Stomach (tissue), 4 donors: ENCODE data around the gene IFNG-AS1.

Experiments used
- EP300 ChIP-seq: sonication (generic); formaldehyde crosslinking; IDR thresholded peaks from one replicate; pipeline ENCODE4 v1.6.1; 2017; ENCODE audit warnings: antibody characterized with exemption
- TF ChIP-seq, protein P1 (sequence below), 7 experiments: fragments of 450-650 bp in 4 of 7; fragments of 200-600 bp in 3 of 7; sonication (generic) in 3 of 7; IDR thresholded peaks; one replicate each; pipeline ENCODE4 v1.5.1; 2016 to 2019; ENCODE audit warnings: antibody characterized with exemption in 7 of 7, control low read depth in 2 of 7, mild to moderate bottlenecking in 1 of 7

- TF ChIP-seq, protein P1, sequence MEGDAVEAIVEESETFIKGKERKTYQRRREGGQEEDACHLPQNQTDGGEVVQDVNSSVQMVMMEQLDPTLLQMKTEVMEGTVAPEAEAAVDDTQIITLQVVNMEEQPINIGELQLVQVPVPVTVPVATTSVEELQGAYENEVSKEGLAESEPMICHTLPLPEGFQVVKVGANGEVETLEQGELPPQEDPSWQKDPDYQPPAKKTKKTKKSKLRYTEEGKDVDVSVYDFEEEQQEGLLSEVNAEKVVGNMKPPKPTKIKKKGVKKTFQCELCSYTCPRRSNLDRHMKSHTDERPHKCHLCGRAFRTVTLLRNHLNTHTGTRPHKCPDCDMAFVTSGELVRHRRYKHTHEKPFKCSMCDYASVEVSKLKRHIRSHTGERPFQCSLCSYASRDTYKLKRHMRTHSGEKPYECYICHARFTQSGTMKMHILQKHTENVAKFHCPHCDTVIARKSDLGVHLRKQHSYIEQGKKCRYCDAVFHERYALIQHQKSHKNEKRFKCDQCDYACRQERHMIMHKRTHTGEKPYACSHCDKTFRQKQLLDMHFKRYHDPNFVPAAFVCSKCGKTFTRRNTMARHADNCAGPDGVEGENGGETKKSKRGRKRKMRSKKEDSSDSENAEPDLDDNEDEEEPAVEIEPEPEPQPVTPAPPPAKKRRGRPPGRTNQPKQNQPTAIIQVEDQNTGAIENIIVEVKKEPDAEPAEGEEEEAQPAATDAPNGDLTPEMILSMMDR (IDR thresholded peaks at IDR 0.05), result no peak
- TF ChIP-seq EP300, result no peak
Observed at GRCh38 chr12:67968725-67969124, 20.5 kb upstream of the IFNG-AS1 start.
